IMR-90 (cell line): ENCODE results near the gene PRADC1. TPM values are rescaled to one million over a fixed set of nuclear protein-coding genes. Genes with fewer than 3 reads are reported as not detected.

ENCODE experiments used
- ATAC-seq: fragments of 200-7000 bp; cut with Tn5 transposase; 2 replicates; pipeline ENCODE4 v1.9.1; 2020; ENCODE audit warnings: low read depth, mild to moderate bottlenecking, moderate library complexity
- BruUV-seq: library from RNA; stranded (reverse); fragments of 400-500 nt; replicated peaks from 2 replicates; lab custom pipeline; 2021; lab: Mats Ljungman, UMichigan
- CTCF ChIA-PET: fragments of 300-600 bp; formaldehyde crosslinking; extraction: SDS; loops from one replicate; lab custom pipeline; 2021; ENCODE audit warnings: antibody characterized with exemption; lab: Yijun Ruan, JAX
- POLR2A ChIA-PET: fragments of 300-600 bp; sonication (Branson Sonifier 250); formaldehyde crosslinking; loops from one replicate; lab custom pipeline; 2022; ENCODE audit warnings: antibody characterized with exemption; ENCODE audit not compliant: unreplicated experiment; lab: Charles Lee
- DNase-seq: peaks from one replicate; pipeline ENCODE4 v3.0.0; 2013
- H2AFZ ChIP-seq: replicated peaks from 2 replicates; pipeline ENCODE3; 2013; ENCODE audit warnings: low read length, mild to moderate bottlenecking; ENCODE audit not compliant: poor library complexity
- H2AK5ac ChIP-seq: 2 replicates; pipeline ENCODE4 v1.6.1; 2013; ENCODE audit warnings: low read depth, low read length, inconsistent platforms
- H2AK9ac ChIP-seq: replicated peaks from 2 replicates; pipeline ENCODE3; 2013; ENCODE audit warnings: mild to moderate bottlenecking, low read depth, low read length, moderate library complexity; ENCODE audit not compliant: poor library complexity
- H2BK120ac ChIP-seq: 2 replicates; pipeline ENCODE4 v1.6.1; 2013; ENCODE audit warnings: low read depth, low read length, inconsistent platforms
- H2BK15ac ChIP-seq: 3 replicates; pipeline ENCODE4 v1.6.1; 2013; ENCODE audit warnings: low read depth, low read length, inconsistent platforms
- H2BK20ac ChIP-seq: 2 replicates; pipeline ENCODE4 v1.6.1; 2013; ENCODE audit warnings: low read depth, mild to moderate bottlenecking, inconsistent platforms, low read length, moderate library complexity
- H2BK5ac ChIP-seq: 2 replicates; pipeline ENCODE4 v1.6.1; 2013; ENCODE audit warnings: mild to moderate bottlenecking, low read depth, low read length, inconsistent platforms; ENCODE audit not compliant: poor library complexity, severe bottlenecking
- H3K14ac ChIP-seq: replicated peaks from 2 replicates; pipeline ENCODE4 v1.6.1; 2013; ENCODE audit warnings: low read depth, low read length, inconsistent platforms
- H3K18ac ChIP-seq: 2 replicates; pipeline ENCODE4 v1.6.1; 2013; ENCODE audit warnings: low read depth, low read length, control low read depth
- H3K23ac ChIP-seq: 2 replicates; pipeline ENCODE4 v1.6.1; 2013; ENCODE audit warnings: low read depth, low read length, inconsistent platforms
- H3K27ac ChIP-seq: 2 replicates; pipeline ENCODE4 v1.5.1; 2013; ENCODE audit warnings: mild to moderate bottlenecking, control low read depth, low read length; ENCODE audit not compliant: insufficient read depth
- H3K27me3 ChIP-seq: 2 replicates; pipeline ENCODE4 v1.6.1; 2013; ENCODE audit warnings: low read length; ENCODE audit not compliant: control insufficient read depth, insufficient read depth
- H3K36me3 ChIP-seq: 2 replicates; pipeline ENCODE4 v1.6.1; 2013; ENCODE audit warnings: low read length, mixed read lengths; ENCODE audit not compliant: control insufficient read depth, insufficient read depth
- H3K4ac ChIP-seq: 2 replicates; pipeline ENCODE4 v1.6.1; 2013; ENCODE audit warnings: low read depth, low read length, inconsistent platforms
- H3K4me1 ChIP-seq: 2 replicates; pipeline ENCODE4 v1.6.1; 2013; ENCODE audit warnings: low read length, mixed read lengths; ENCODE audit not compliant: control insufficient read depth, insufficient read depth
- H3K4me2 ChIP-seq: 2 replicates; pipeline ENCODE4 v1.6.1; 2013; ENCODE audit warnings: low read depth, mild to moderate bottlenecking, control low read depth, low read length, moderate library complexity
- H3K4me3 ChIP-seq: 2 replicates; pipeline ENCODE4 v1.5.1; 2013; ENCODE audit warnings: low read depth, mild to moderate bottlenecking, control low read depth, low read length, moderate library complexity; ENCODE audit not compliant: insufficient read depth
- H3K56ac ChIP-seq: 2 replicates; pipeline ENCODE4 v1.6.1; 2013; ENCODE audit warnings: low read length, inconsistent platforms; ENCODE audit not compliant: insufficient read depth; ENCODE audit errors: extremely low read depth
- H3K79me1 ChIP-seq, 2 experiments: 2 replicates each; pipeline ENCODE4 v1.6.1; 2013; ENCODE audit warnings: low read length in 2 of 2, inconsistent platforms in 1 of 2, low read depth in 1 of 2
- H3K9ac ChIP-seq: 2 replicates; pipeline ENCODE4 v1.6.1; 2013; ENCODE audit warnings: low read depth, low read length, control low read depth
- H3K9me1 ChIP-seq: 2 replicates; pipeline ENCODE4 v1.6.1; 2013; ENCODE audit warnings: low read length, inconsistent platforms; ENCODE audit not compliant: insufficient read depth
- H3K9me3 ChIP-seq: 2 replicates; pipeline ENCODE4 v1.6.1; 2013; ENCODE audit warnings: low read length; ENCODE audit not compliant: control insufficient read depth, insufficient read depth
- H4K20me1 ChIP-seq: 2 replicates; pipeline ENCODE4 v1.6.1; 2013; ENCODE audit warnings: low read length, inconsistent platforms; ENCODE audit not compliant: insufficient read depth
- H4K5ac ChIP-seq: 2 replicates; pipeline ENCODE4 v1.6.1; 2013; ENCODE audit warnings: mild to moderate bottlenecking, low read depth, low read length, control low read depth
- H4K8ac ChIP-seq, 2 experiments: 2 replicates each; pipeline ENCODE4 v1.6.1; 2013; ENCODE audit warnings: low read depth in 2 of 2, low read length in 2 of 2, control low read depth in 1 of 2, inconsistent platforms in 1 of 2
- H4K91ac ChIP-seq: 2 replicates; pipeline ENCODE4 v1.6.1; 2013; ENCODE audit warnings: low read depth, low read length, inconsistent platforms; ENCODE audit not compliant: insufficient read depth
- CEBPB ChIP-seq: IDR thresholded peaks from 2 replicates; pipeline ENCODE4 v1.6.1; 2012; ENCODE audit warnings: low read depth, low read length, improper control_type of control experiment
- CHD1 ChIP-seq: IDR thresholded peaks from 2 replicates; pipeline ENCODE4 v1.6.1; 2012; ENCODE audit warnings: low read depth, low read length, improper control_type of control experiment
- CTCF ChIP-seq: conservative IDR thresholded peaks from 2 replicates; pipeline ENCODE4 v1.5.1; 2012; ENCODE audit warnings: mild to moderate bottlenecking, low read depth, low read length, improper control_type of control experiment
- ELK1 ChIP-seq: fragments of 150-350 bp; IDR thresholded peaks from 2 replicates; pipeline ENCODE4 v1.6.1; 2016; ENCODE audit warnings: low read depth, mild to moderate bottlenecking, low read length, moderate library complexity, borderline replicate concordance
- FOS ChIP-seq: fragments of 150-350 bp; IDR thresholded peaks from 2 replicates; pipeline ENCODE4 v1.6.1; 2016; ENCODE audit warnings: low read depth, low read length
- MAZ ChIP-seq: IDR thresholded peaks from 2 replicates; pipeline ENCODE4 v1.6.1; 2012; ENCODE audit warnings: low read depth, mild to moderate bottlenecking, low read length, improper control_type of control experiment, moderate library complexity, borderline replicate concordance
- MXI1 ChIP-seq: IDR thresholded peaks from 2 replicates; pipeline ENCODE4 v1.6.1; 2012; ENCODE audit warnings: low read depth, mild to moderate bottlenecking, low read length, moderate library complexity, borderline replicate concordance
- NFE2L2 ChIP-seq: fragments of 150-350 bp; IDR thresholded peaks from 2 replicates; pipeline ENCODE4 v1.6.1; 2016; ENCODE audit warnings: low read depth, mild to moderate bottlenecking, low read length
- POLR2A ChIP-seq: IDR thresholded peaks from 2 replicates; pipeline ENCODE4 v1.6.1; 2012; ENCODE audit warnings: mild to moderate bottlenecking, low read depth, low read length
- SMC3 ChIP-seq: fragments of 150-350 bp; IDR thresholded peaks from 2 replicates; pipeline ENCODE4 v1.6.1; 2016; ENCODE audit warnings: low read depth, mild to moderate bottlenecking, antibody characterized with exemption, low read length, moderate library complexity
- USF2 ChIP-seq: fragments of 150-350 bp; IDR thresholded peaks from 2 replicates; pipeline ENCODE4 v1.6.1; 2017; ENCODE audit warnings: mild to moderate bottlenecking, antibody characterized with exemption, low read length, low read depth
- dilution Hi-C: fragments of 300-500 bp; cut with HindIII; formaldehyde crosslinking; loops from one replicate; pipeline ENCODE4 v1.14.3; 2018; ENCODE audit warnings: low sequenced_read_pairs; ENCODE audit not compliant: unreplicated experiment
- in situ Hi-C: fragments of 300-500 bp; cut with MboI; formaldehyde crosslinking; loops from 3 replicates; pipeline ENCODE4 v1.14.3; 2019; ENCODE audit warnings: low sequenced_read_pairs, inconsistent platforms, mixed read lengths
- intact Hi-C: fragments of 100-400 bp; cut with micrococcal nuclease; formaldehyde crosslinking; loops from 2 replicates; pipeline ENCODE4 v1.10.0; 2022
- polyA plus RNA-seq, 3 experiments: library from polyadenylated mRNA; depleted of rRNA; stranded (reverse); fragments of >200 nt; gene quantifications; 2 replicates each; pipeline ENCODE4 v1.2.3, GENCODE V29; 2012; ENCODE audit warnings: low replicate concordance in 1 of 3
- total RNA-seq: library from RNA; depleted of rRNA; stranded (reverse); fragments of >200 nt; gene quantifications from 2 replicates; pipeline ENCODE4 v1.2.3, GENCODE V29; 2012

Gene PRADC1
- total and polyA plus RNA-seq, 2 of the 4 experiments (the other 2 are of a cell fraction) = 13.1 to 18.4 TPM

GRCh38 chr2:73197579-73197978, 35.5 kb downstream of the PRADC1 start:
- POLR2A ChIA-PET = no interaction called here
- no peak overlapping the region for H2AK5ac ChIP-seq
- no peak overlapping the region for H2AK9ac ChIP-seq
- no peak for TF ChIP-seq CHD1
- no peak for TF ChIP-seq FOS
- no peak for TF ChIP-seq MAZ
- TF ChIP-seq POLR2A = no peak
- no peak for TF ChIP-seq CTCF
- no peak for TF ChIP-seq MXI1
- no peak for TF ChIP-seq ELK1
- TF ChIP-seq NFE2L2 = no peak
- no peak for TF ChIP-seq USF2
- TF ChIP-seq SMC3 = no peak
- no peak for TF ChIP-seq CEBPB
- dilution Hi-C loops (no loop called here), intact Hi-C loops (no loop called here), in situ Hi-C loops (no loop called here)
- no peak overlapping the region for H4K8ac ChIP-seq
- no peak overlapping the region for H2BK20ac ChIP-seq
- H3K4me1 ChIP-seq = peaks cover 2% of the 10 kb centered on the region; the same call in 1 of the 2 replicates
- CTCF ChIA-PET = no interaction called here
- no peak overlapping the region for H2BK120ac ChIP-seq
- no peaks in the 10 kb centered on the region for H3K9me3 ChIP-seq
- no peak overlapping the region for H3K4me3 ChIP-seq
- H3K9me1 ChIP-seq = no peaks in the 10 kb centered on the region
- no peak overlapping the region for H2BK15ac ChIP-seq
- peaks cover 43% of the 10 kb centered on the region for H3K27me3 ChIP-seq
- H3K23ac ChIP-seq = no peak overlapping the region
- H3K79me1 ChIP-seq = no peaks in the 10 kb centered on the region
- no peak overlapping the region for H3K4ac ChIP-seq
- no peak overlapping the region for H3K14ac ChIP-seq
- H3K18ac ChIP-seq = no peak overlapping the region
- ATAC-seq (no peak), DNase-seq (no peak)
- no peaks in the 10 kb centered on the region for H4K20me1 ChIP-seq
- H3K4me2 ChIP-seq = no peak overlapping the region
- no peak overlapping the region for H3K56ac ChIP-seq
- H3K36me3 ChIP-seq = no peaks in the 10 kb centered on the region
- H4K5ac ChIP-seq = no peak overlapping the region
- no peak overlapping the region for H2AFZ ChIP-seq
- H3K9ac ChIP-seq = no peak overlapping the region
- H2BK5ac ChIP-seq = no peak overlapping the region
- no TSS peak for BruUV-seq
- H3K27ac ChIP-seq = no peak overlapping the region
- H4K91ac ChIP-seq = no peak overlapping the region
